GM12878 (cell line): ENCODE data around the gene PPP1R15A.
"Not testable (repeated sequence)": the region's sequence is repeated elsewhere in the genome, so short reads cannot be mapped to it uniquely, and the experiment has no call there.

Experiments
- BHLHE40 ChIP-seq, 2 experiments: fragments of 450-650 bp in 1 of 2; IDR thresholded peaks; 2 replicates each; pipeline ENCODE4 v1.6.1; 2011 to 2017; ENCODE audit warnings: low read depth in 2 of 2, borderline replicate concordance in 1 of 2, improper control_type of control experiment in 1 of 2, low read length in 1 of 2, mild to moderate bottlenecking in 1 of 2
- CBX5 ChIP-seq: sonication (generic); IDR thresholded peaks from 2 replicates; pipeline ENCODE4 v1.6.1; 2016; ENCODE audit warnings: low read depth, moderate library complexity, mild to moderate bottlenecking, inconsistent platforms
- CHD2 ChIP-seq: IDR thresholded peaks from 2 replicates; pipeline ENCODE4 v1.6.1; 2011; ENCODE audit warnings: low read depth, low read length, improper control_type of control experiment, borderline replicate concordance
- CTCF ChIP-seq, 3 experiments: IDR thresholded peaks in 2 of 3; conservative IDR thresholded peaks in 1 of 3; 2 replicates each; pipeline ENCODE4 v1.5.1; 2011; ENCODE audit warnings: low read depth in 3 of 3, low read length in 3 of 3, mild to moderate bottlenecking in 3 of 3, control low read depth in 2 of 3, moderate library complexity in 2 of 3, inconsistent platforms in 1 of 3, mixed read lengths in 1 of 3; ENCODE audit not compliant: control insufficient read depth in 2 of 3, insufficient read depth in 1 of 3; ENCODE audit errors: extremely low read depth in 1 of 3
- ETV6 ChIP-seq, 2 experiments: fragments of 450-650 bp in 1 of 2; IDR thresholded peaks in 1 of 2; conservative IDR thresholded peaks in 1 of 2; 2 replicates each; pipeline ENCODE4 v1.6.1; 2014; ENCODE audit warnings: antibody characterized with exemption in 1 of 2, borderline replicate concordance in 1 of 2, low read depth in 1 of 2, mild to moderate bottlenecking in 1 of 2, moderate library complexity in 1 of 2
- PML ChIP-seq: IDR thresholded peaks from 2 replicates; pipeline ENCODE4 v1.6.1; 2012; ENCODE audit warnings: low read length, inconsistent platforms
- POLR2AphosphoS2 ChIP-seq: IDR thresholded peaks from 2 replicates; pipeline ENCODE4 v1.6.1; 2011; ENCODE audit warnings: low read depth, mild to moderate bottlenecking, low read length, improper control_type of control experiment, moderate library complexity
- RAD21 ChIP-seq: IDR thresholded peaks from 2 replicates; pipeline ENCODE4 v1.6.1; 2011; ENCODE audit warnings: mild to moderate bottlenecking, low read depth, low read length, moderate library complexity; ENCODE audit not compliant: insufficient read depth
- SMAD1 ChIP-seq: fragments of 450-650 bp; IDR thresholded peaks from 2 replicates; pipeline ENCODE4 v1.6.1; 2018; ENCODE audit warnings: mild to moderate bottlenecking, low read depth; ENCODE audit not compliant: partially characterized antibody
- SMC3 ChIP-seq: IDR thresholded peaks from 2 replicates; pipeline ENCODE4 v1.6.1; 2011; ENCODE audit warnings: low read length, improper control_type of control experiment, borderline replicate concordance
- SUPT20H ChIP-seq: IDR thresholded peaks from 2 replicates; pipeline ENCODE4 v1.6.1; 2011; ENCODE audit warnings: low read depth, mild to moderate bottlenecking, low read length, moderate library complexity, borderline replicate concordance; ENCODE audit not compliant: control insufficient read depth
- YY1 ChIP-seq: IDR thresholded peaks from 2 replicates; pipeline ENCODE4 v1.6.1; 2011; ENCODE audit warnings: low read depth, mild to moderate bottlenecking, low read length

- not testable (repeated sequence) for TF ChIP-seq CTCF (IDR thresholded peaks at IDR 0.05 in 2 of 3, conservative IDR thresholded peaks at IDR 0.05 in 1 of 3; ENCODE audit: control insufficient read depth in 2 of 3, extremely low read depth in 1 of 3, insufficient read depth in 1 of 3, low read depth in 3 of 3, low read length in 3 of 3); CBX5; SMAD1; PML; POLR2AphosphoS2; RAD21; SUPT20H; BHLHE40 (IDR thresholded peaks at IDR 0.05; ENCODE audit: borderline replicate concordance in 1 of 2, low read depth in 2 of 2, low read length in 1 of 2); ETV6 (conservative IDR thresholded peaks at IDR 0.05 in 1 of 2, IDR thresholded peaks at IDR 0.05 in 1 of 2; ENCODE audit: borderline replicate concordance in 1 of 2, low read depth in 1 of 2); SMC3; YY1; CHD2
Measured at GRCh38 chr19:48909424-48910077, 37.3 kb downstream of the PPP1R15A start.
